Dermis microvascular lymphatic vessel endothelial cell (primary cell): ENCODE measurements around the gene ASTN2. TPM values are rescaled to one million over a fixed set of nuclear protein-coding genes. Genes with fewer than 3 reads are reported as not detected.

Experiments
- DNase-seq, 2 donors: peaks; one replicate each; pipeline versions ENCODE4 v3.0.0 to v3.0.0-alpha.2; 2010; ENCODE audit warnings: low read depth in 2 of 2
- total RNA-seq: library from RNA; depleted of rRNA; stranded (reverse); fragments of >200 nt; gene quantifications from 2 replicates; pipeline ENCODE4 v1.2.1, GENCODE V29; 2014

The ASTN2 gene
- total RNA-seq, 1 donor from 2014 or later: 3.0 TPM

GRCh38 chr9:116491659-116492058 is 923.2 kb downstream of the ASTN2 start:
- DNase-seq: no peak

DNA sequence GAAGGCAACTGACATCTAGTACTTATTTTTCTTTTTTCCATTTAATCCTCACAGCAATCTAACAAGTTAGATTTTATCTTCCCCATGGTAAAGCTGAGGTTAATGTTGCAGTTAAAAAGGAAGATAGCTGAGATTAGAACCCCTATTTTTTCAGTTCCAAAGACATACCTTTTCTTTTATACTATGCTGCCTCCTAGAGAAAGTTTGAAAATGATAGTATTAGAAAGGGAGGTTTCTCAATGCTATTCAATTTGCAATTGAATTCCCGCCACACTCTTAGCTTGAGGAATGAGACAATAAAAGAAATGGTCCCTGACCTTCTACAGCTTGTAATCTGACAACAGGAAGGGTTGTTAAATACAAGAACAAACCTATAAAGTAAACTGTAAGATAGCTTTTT is 923.6 kb downstream of the ASTN2 start:
- no peak for DNase-seq

DNA sequence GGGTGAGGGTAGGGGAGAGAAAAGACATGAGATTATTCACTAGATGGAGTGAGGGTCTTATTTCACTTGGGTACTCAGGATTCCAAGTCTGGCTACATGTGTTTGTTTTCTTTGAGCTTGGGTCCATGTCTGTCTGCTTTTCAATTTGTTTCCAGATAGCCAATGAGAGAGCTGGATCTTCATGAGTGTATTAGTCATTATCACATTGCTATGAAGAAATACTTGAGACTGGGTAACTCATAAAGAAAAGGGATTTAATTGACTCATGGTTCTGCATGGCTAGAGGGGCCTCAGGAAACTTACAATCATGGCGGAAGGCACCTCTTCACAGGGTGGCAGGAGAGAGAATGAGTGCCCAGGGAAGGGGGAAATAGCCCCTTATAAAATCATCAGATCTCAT is 924.5 kb downstream of the ASTN2 start:
- DNase-seq: no peak

DNA sequence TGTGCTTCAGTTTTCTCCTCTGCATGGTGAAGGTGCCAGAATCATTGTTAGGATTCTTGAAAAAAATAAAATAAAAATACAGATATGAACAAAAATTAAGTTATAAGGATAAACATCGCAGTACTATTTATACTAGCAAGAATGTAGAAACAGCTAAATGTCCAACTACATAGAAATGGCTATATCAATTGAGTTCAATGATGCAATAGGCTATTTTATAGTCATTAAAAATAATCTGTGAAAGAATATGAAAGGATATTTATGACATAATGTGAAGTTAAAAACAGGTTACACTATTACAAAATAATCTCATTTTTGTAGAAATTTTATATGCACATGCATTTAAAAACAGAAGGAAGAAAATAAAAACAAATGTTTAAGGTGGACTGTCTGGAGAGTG is 926.5 kb downstream of the ASTN2 start:
- DNase-seq: no peak

GRCh38 chr9:116484492-116485061 is 930.3 kb downstream of the ASTN2 start:
- no peak for DNase-seq

- no peak for DNase-seq
These were observed 931.0 kb downstream of the ASTN2 start for GRCh38 chr9:116483622-116484491.

DNA sequence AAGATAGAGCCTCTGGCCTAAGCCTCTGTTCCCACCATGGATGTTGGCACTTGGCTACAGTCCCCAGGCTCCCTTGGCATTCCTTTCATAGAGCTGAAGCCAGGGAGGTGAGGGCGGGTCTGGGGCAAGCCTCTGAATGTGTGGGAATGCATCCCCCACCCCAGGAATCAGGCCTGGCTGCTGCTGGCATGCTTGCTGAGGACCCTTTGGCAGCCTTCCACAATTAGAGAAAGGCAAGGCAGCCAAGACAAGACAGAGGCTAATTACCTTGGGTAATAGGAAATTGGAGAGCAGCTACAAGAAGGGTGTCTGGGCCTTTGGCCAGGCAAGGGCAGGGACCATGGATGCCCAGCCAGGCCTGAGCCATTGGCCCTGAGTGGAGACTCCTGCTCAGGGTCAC is 932.1 kb downstream of the ASTN2 start:
- no peak for DNase-seq

- no peak for DNase-seq
These were observed 934.2 kb downstream of the ASTN2 start for GRCh38 chr9:116480700-116481099.

- no peak for DNase-seq
These were observed 934.9 kb downstream of the ASTN2 start for GRCh38 chr9:116479967-116480366.

DNA sequence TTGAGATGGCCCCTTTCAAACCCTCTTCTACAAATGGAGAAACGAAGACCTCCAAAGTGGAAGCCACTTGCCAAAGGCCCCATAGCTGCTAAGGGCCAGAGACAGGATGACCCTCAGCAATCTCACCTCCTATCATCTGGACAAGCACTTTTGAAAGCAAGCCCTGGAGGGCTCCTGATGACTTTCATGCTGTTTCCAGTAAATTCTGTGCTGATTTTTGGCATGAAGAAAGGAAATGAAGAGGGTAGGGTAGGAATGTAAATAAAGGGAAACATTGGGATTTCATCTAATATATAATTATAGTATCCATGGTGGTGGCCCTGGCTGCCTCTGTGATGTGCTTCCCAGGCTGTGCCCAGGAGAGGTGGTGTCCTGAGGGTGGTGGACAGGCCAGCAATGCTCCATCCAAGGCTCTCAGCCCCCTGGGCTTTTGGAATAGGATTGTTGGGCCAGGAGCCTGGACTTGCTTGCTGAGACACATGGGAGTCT is 935.8 kb downstream of the ASTN2 start:
- DNase-seq: no peak

- DNase-seq: no peak
These were observed 937.2 kb downstream of the ASTN2 start for GRCh38 chr9:116477584-116478141.

- no peak for DNase-seq
These were observed 937.9 kb downstream of the ASTN2 start for GRCh38 chr9:116476935-116477381.

DNA sequence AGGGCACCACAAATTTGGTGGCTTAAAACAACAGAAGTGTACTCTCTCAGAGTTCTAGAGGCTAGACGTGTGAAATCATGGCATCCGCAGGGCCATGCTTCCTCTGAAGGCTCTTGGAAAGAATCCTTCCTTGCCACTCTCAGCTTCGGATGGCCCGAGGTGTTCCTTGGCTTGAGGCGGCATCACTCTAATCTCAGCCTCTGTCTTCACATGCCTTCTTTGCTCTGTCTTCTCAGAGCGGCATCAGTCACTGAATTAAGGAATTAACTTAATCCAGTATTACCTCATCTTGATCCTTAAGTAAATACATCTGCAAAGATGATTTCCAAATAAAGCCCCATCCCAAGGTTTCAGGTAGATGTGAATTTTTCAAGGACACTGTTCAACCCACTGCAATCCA is 938.9 kb downstream of the ASTN2 start:
- DNase-seq: no peak

GRCh38 chr9:116475201-116475600 is 939.7 kb downstream of the ASTN2 start:
- DNase-seq: no peak

DNA sequence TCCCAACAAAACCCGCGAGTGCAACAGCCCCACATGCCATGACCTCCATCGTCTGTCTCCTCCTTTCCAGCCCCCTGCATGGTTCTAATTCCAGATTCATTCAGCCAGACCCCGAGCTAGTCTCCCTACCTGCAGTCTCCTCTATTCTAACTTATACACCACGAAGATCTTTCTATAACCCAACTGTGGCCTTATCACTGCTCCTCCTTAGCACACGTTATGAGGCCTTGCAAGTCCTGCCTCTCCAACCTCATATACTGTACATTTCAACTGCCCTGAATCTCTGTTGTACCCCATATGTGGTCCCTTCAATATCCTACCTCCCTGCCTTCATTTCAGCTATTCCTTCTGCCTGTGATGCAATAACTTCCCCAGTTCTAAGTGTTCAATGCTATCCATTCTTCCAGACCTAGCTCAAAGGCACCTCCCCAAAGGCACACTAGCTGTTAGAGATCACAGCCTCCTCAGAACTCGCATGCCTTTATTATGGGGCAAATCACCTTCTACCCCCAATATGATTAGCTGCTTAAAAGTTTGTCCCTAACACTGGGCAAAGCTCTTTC is 942.8 kb downstream of the ASTN2 start:
- DNase-seq: no peak

GRCh38 chr9:116471093-116471906 is 943.6 kb downstream of the ASTN2 start:
- no peak for DNase-seq

DNA sequence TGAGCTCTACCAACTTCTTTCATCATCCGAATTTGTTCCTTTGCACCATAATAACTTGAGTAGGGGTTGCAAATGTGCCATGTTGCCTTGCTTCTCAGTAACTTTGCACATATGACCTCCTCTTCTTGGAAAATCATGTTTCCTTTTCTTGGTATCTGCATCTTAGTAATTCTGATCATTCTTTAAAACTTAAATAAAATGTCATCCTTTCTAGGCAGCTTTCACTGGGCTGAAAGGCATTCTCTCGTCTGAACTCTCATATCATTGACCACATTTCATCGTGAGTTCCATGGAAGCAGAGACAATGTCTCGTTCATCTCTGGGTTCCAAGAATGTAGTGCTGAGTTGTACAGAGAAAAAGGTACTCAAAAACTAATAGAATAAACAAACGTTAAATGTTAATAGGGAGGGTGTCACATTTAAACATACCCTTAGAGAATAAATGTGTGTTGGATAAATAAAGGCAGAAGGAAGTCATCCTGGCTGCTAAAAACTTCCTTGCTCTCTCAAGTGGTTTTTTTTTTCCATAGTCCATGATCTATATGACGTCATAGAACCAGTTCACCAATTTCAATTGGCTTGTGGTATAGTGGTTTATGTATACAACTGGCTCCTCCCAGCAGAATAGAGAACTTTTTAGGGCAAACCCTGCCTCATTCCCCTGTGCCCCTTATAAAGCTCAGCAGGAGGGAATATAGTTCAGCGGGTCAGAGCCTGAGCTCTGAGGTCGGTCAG is 945.9 kb downstream of the ASTN2 start:
- DNase-seq: no peak

GRCh38 chr9:116468369-116468768 is 946.5 kb downstream of the ASTN2 start:
- no peak for DNase-seq

DNA sequence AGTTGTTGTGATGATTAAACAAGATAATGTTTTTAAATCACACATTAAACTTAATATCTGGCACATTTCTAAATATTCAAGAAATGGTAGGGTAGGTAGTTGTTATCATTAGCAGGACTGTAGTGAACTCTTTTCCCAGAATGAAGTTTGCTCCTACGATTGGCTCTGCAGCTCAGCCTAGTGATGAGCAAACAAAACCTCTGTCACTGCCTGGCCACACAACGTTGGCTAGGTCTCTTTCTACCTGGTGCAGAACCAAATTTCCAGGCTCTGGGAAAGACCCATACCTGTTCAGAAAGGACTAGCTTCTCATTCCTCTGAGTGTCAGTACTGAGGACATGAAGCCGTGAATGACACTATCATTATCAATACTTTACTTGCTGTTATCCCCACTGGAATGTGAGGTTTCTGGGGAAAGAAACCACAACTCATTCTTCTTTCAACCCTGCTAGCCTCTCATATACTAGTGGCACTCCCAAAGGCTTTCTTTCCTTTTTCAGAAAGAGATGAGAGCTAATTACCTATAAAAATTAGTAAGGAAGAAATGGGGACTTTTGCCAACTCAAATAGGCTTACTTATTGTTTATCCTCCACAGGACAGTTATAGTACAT is 947.0 kb downstream of the ASTN2 start:
- DNase-seq: no peak
